GM12878 (cell line): ENCODE data around the gene TACC2. TPM values are rescaled to one million over a fixed set of nuclear protein-coding genes. Genes with fewer than 3 reads are reported as not detected.

Source experiments
- ATAC-seq: fragments of 200-7000 bp; cut with Tn5 transposase; 3 replicates; pipeline ENCODE4 v1.9.1; 2020; ENCODE audit warnings: mild to moderate bottlenecking, moderate library complexity
- BruUV-seq: library from RNA; stranded (reverse); fragments of 400-500 nt; replicated peaks from 2 replicates; lab custom pipeline; 2021; lab: Mats Ljungman, UMichigan
- CTCF ChIA-PET: fragments of 300-600 bp; sonication (Branson Sonifier 250); formaldehyde crosslinking; extraction: SDS; loops from one replicate; lab custom pipeline; 2021; ENCODE audit warnings: inconsistent platforms; lab: Yijun Ruan, JAX
- POLR2A ChIA-PET: fragments of 350-600 bp; formaldehyde crosslinking; extraction: SDS; loops from one replicate; lab custom pipeline; 2021; ENCODE audit warnings: inconsistent platforms; lab: Charles Lee
- RAD21 ChIA-PET: fragments of 300-600 bp; sonication (Branson Sonifier 250); formaldehyde crosslinking; loops from one replicate; lab custom pipeline; 2023; ENCODE audit warnings: antibody characterized with exemption; ENCODE audit not compliant: unreplicated experiment; lab: Charles Lee
- SMC1A ChIA-PET: fragments of 300-600 bp; sonication (Branson Sonifier 250); formaldehyde crosslinking; loops from one replicate; lab custom pipeline; 2023; ENCODE audit not compliant: unreplicated experiment, uncharacterized antibody; lab: Charles Lee
- DNase-seq: peaks from one replicate; pipeline ENCODE4 v3.0.0-alpha.2; 2011; ENCODE audit warnings: low read depth, low spot score
- FAIRE-seq: peaks from 3 replicates; lab custom pipeline; 2011; peaks lifted over from hg19 to GRCh38; lab: Jason Lieb, UNC
- H2AFZ ChIP-seq: 2 replicates; pipeline ENCODE4 v1.6.0; 2011; ENCODE audit warnings: low read depth, low read length, control low read depth; ENCODE audit not compliant: control insufficient read depth
- H3K27ac ChIP-seq: 2 replicates; pipeline ENCODE4 v1.5.1; 2011; ENCODE audit warnings: control low read depth; ENCODE audit not compliant: control insufficient read depth, insufficient read depth
- H3K27me3 ChIP-seq, 2 experiments: replicated peaks in 1 of 2; 2 replicates each; pipeline versions ENCODE4 v1.6.0 to v1.6.1; 2011; ENCODE audit warnings: low read length in 1 of 2; ENCODE audit not compliant: control insufficient read depth in 2 of 2, insufficient read depth in 2 of 2
- H3K36me3 ChIP-seq, 2 experiments: 2 replicates each; pipeline ENCODE4 v1.5.1; 2011; ENCODE audit warnings: low read length in 1 of 2; ENCODE audit not compliant: control insufficient read depth in 2 of 2, insufficient read depth in 2 of 2
- H3K4me1 ChIP-seq: 2 replicates; pipeline ENCODE4 v1.6.1; 2011; ENCODE audit warnings: mild to moderate bottlenecking, low read length, moderate library complexity, mixed read lengths; ENCODE audit not compliant: control insufficient read depth, insufficient read depth
- H3K4me2 ChIP-seq: 2 replicates; pipeline ENCODE4 v1.6.0; 2011; ENCODE audit warnings: control low read depth; ENCODE audit not compliant: control insufficient read depth, insufficient read depth
- H3K4me3 ChIP-seq: fragments of 200-600 bp; sonication (generic); 2 replicates; pipeline ENCODE4 v1.5.1; 2016
- H3K79me2 ChIP-seq: 2 replicates; pipeline ENCODE4 v1.6.0; 2011; ENCODE audit warnings: low read length; ENCODE audit not compliant: control insufficient read depth, insufficient read depth
- H3K9ac ChIP-seq: 2 replicates; pipeline ENCODE4 v1.8.0; 2011; ENCODE audit warnings: low read length, control low read depth, mixed read lengths; ENCODE audit not compliant: control insufficient read depth, insufficient read depth
- H3K9me3 ChIP-seq: replicated peaks from 3 replicates; pipeline ENCODE4 v1.5.1; 2011; ENCODE audit warnings: mild to moderate bottlenecking, low read length; ENCODE audit not compliant: control insufficient read depth, insufficient read depth
- H4K20me1 ChIP-seq: 2 replicates; pipeline ENCODE4 v1.6.0; 2011; ENCODE audit not compliant: control insufficient read depth, insufficient read depth
- BCL11A ChIP-seq: IDR thresholded peaks from 2 replicates; pipeline ENCODE4 v1.6.1; 2011; ENCODE audit warnings: low read depth, low read length
- BCLAF1 ChIP-seq: fragments of 450-650 bp; IDR thresholded peaks from 2 replicates; pipeline ENCODE4 v1.6.1; 2017; ENCODE audit warnings: antibody characterized with exemption, mild to moderate bottlenecking, moderate library complexity
- BRCA1 ChIP-seq: IDR thresholded peaks from 2 replicates; pipeline ENCODE4 v1.6.1; 2011; ENCODE audit warnings: low read depth, low read length, improper control_type of control experiment
- CHD4 ChIP-seq: fragments of 200-600 bp; sonication (generic); IDR thresholded peaks from 2 replicates; pipeline ENCODE4 v1.6.1; 2016; ENCODE audit warnings: mild to moderate bottlenecking
- CREM ChIP-seq: IDR thresholded peaks from 2 replicates; pipeline ENCODE4 v1.6.1; 2014; ENCODE audit warnings: antibody characterized with exemption, low read depth
- EGR1 ChIP-seq, 2 experiments: IDR thresholded peaks; 1 replicate in 1 of 2; 2 replicates in 1 of 2; pipeline ENCODE4 v1.6.1; 2011 to 2012; ENCODE audit warnings: low read depth in 2 of 2, low read length in 2 of 2, borderline replicate concordance in 1 of 2, mild to moderate bottlenecking in 1 of 2, moderate library complexity in 1 of 2
- ELK1 ChIP-seq: IDR thresholded peaks from 2 replicates; pipeline ENCODE4 v1.6.1; 2012; ENCODE audit warnings: low read depth, low read length, improper control_type of control experiment
- HDAC6 ChIP-seq: fragments of 200-600 bp; sonication (generic); IDR thresholded peaks from one replicate; pipeline ENCODE4 v1.8.0; 2017; ENCODE audit warnings: antibody characterized with exemption; ENCODE audit not compliant: unreplicated experiment
- IRF3 ChIP-seq: fragments of 450-650 bp; IDR thresholded peaks from 2 replicates; pipeline ENCODE4 v1.6.1; 2014; ENCODE audit warnings: mild to moderate bottlenecking
- LARP7 ChIP-seq: fragments of 450-650 bp; IDR thresholded peaks from 2 replicates; pipeline ENCODE4 v1.6.1; 2017; ENCODE audit warnings: mild to moderate bottlenecking
- MYC ChIP-seq: IDR thresholded peaks from 2 replicates; pipeline ENCODE4 v1.6.1; 2011; ENCODE audit warnings: mild to moderate bottlenecking, low read length, moderate library complexity, inconsistent platforms; ENCODE audit not compliant: insufficient read depth, insufficient replicate concordance, insufficient read length, severe bottlenecking
- NFYA ChIP-seq: IDR thresholded peaks from 2 replicates; pipeline ENCODE4 v1.6.1; 2011; ENCODE audit warnings: low read depth, mild to moderate bottlenecking, low read length, improper control_type of control experiment, borderline replicate concordance
- PAX8 ChIP-seq: fragments of 450-650 bp; IDR thresholded peaks from 2 replicates; pipeline ENCODE4 v1.6.1; 2017; ENCODE audit warnings: mild to moderate bottlenecking, moderate library complexity
- POLR2AphosphoS2 ChIP-seq: IDR thresholded peaks from 2 replicates; pipeline ENCODE4 v1.6.1; 2011; ENCODE audit warnings: low read depth, mild to moderate bottlenecking, low read length, improper control_type of control experiment, moderate library complexity
- POLR2AphosphoS5 ChIP-seq: IDR thresholded peaks from 2 replicates; pipeline ENCODE4 v1.6.1; 2011; ENCODE audit warnings: mild to moderate bottlenecking, low read length, inconsistent platforms
- SP1 ChIP-seq: IDR thresholded peaks from one replicate; pipeline ENCODE4 v1.6.1; 2011; ENCODE audit warnings: low read depth, low read length
- SUZ12 ChIP-seq: fragments of 200-600 bp; sonication (generic); IDR thresholded peaks from one replicate; pipeline ENCODE4 v1.6.1; 2018; ENCODE audit warnings: antibody characterized with exemption, mild to moderate bottlenecking; ENCODE audit not compliant: unreplicated experiment
- TBL1XR1 ChIP-seq: IDR thresholded peaks from 2 replicates; pipeline ENCODE4 v1.6.1; 2012; ENCODE audit warnings: low read depth, low read length, improper control_type of control experiment
- YY1 ChIP-seq: IDR thresholded peaks from 2 replicates; pipeline ENCODE4 v1.6.1; 2011; ENCODE audit warnings: low read depth, mild to moderate bottlenecking, low read length
- WGBS: methylation state at CpG from one replicate; pipeline ENCODE4 v1.1.6; 2016; ENCODE audit warnings: low lambda C conversion rate; ENCODE audit not compliant: insufficient replicate concordance, insufficient coverage; ENCODE audit errors: missing lambda C conversion rate; 5-methylcytosine and 5-hydroxymethylcytosine counted together
- in situ Hi-C: fragments of 300-500 bp; cut with MboI; formaldehyde crosslinking; loops from 9 replicates; pipeline ENCODE4 v1.14.3; 2018; ENCODE audit warnings: mixed read lengths
- intact Hi-C: fragments of 100-400 bp; cut with micrococcal nuclease; formaldehyde crosslinking; loops from one replicate; pipeline ENCODE4 v1.14.2; 2022; ENCODE audit not compliant: unreplicated experiment
- polyA plus RNA-seq, 11 experiments: library from polyadenylated mRNA; depleted of rRNA in 4 of 11; unstranded in 6 of 11; stranded (reverse) in 5 of 11; fragments of >200 nt; fragmentation: Nextera tagmentation in 4 of 11; fragmentation: Illumina TruSeq in 1 of 11; extraction: Ambion mirVana in 4 of 11; extraction: Trizol in 1 of 11; gene quantifications; 1 replicate in 1 of 11; 2 replicates in 10 of 11; pipeline versions ENCODE4 v1.2.1 to v1.2.3, GENCODE V29; 2011 to 2016; ENCODE audit warnings: inconsistent platforms in 2 of 11, missing spikeins in 2 of 11, low read depth in 1 of 11
- total RNA-seq, 4 experiments: library from RNA; depleted of rRNA in 3 of 4; stranded (reverse); fragments of >200 nt in 3 of 4; fragmentation: Illumina TruSeq in 1 of 4; extraction: Trizol in 1 of 4; gene quantifications; 2 replicates each; pipeline versions ENCODE4 v1.2.1 to v1.2.3, GENCODE V29; 2013 to 2021

The TACC2 gene
- total and polyA plus RNA-seq, 10 of the 15 experiments (the other 5 are each of a cell fraction or from before 2014, with no cell fraction given): 0.07 to 0.64 (median 0.13) TPM; not detected in 5

- CTCF ChIA-PET: interaction anchor here (1.2 kb wide), 1 partner anchor 11 kb away, joined by 3 read pairs; no protein-coding TSS in a partner anchor
- TF ChIP-seq POLR2AphosphoS2 (no peak), TBL1XR1 (no peak), MYC (no peak), CHD4 (no peak), ELK1 (no peak), BCLAF1 (no peak), POLR2AphosphoS5 (no peak), HDAC6 (no peak), BCL11A (no peak), EGR1 (IDR thresholded peaks at IDR 0.05; ENCODE audit: borderline replicate concordance in 1 of 2, low read depth in 2 of 2, low read length in 2 of 2) (no peak), SP1 (no peak), LARP7 (no peak), CREM (no peak), NFYA (no peak), SUZ12 (no peak), YY1 (no peak), IRF3 (no peak), BRCA1 (no peak), PAX8 (no peak)
- TF ChIP-seq, all 136 proteins: peak for 0
- H3K79me2 ChIP-seq: no peaks in the 10 kb centered on the region
- DNase-seq (no peak), ATAC-seq (no peak), FAIRE-seq (no peak)
- ChIA-PET RAD21 (no interaction called here), POLR2A (no interaction called here), SMC1A (no interaction called here)
- no TSS peak for BruUV-seq
- WGBS: 25% methylated on average over 3 of the region's 3 CpGs
- no peak overlapping the region for H3K4me3 ChIP-seq
- H3K9ac ChIP-seq: no peak overlapping the region
- H3K4me2 ChIP-seq: no peak overlapping the region
- H3K27ac ChIP-seq: no peak overlapping the region
- no peaks in the 10 kb centered on the region for H4K20me1 ChIP-seq
- no peak overlapping the region for H2AFZ ChIP-seq
- H3K9me3 ChIP-seq: no peaks in the 10 kb centered on the region
- in situ Hi-C loops (no loop called here), intact Hi-C loops (no loop called here)
- H3K4me1 ChIP-seq: no peaks in the 10 kb centered on the region
- no peaks in the 10 kb centered on the region; a peak in 1 of 4 replicates for H3K27me3 ChIP-seq
- H3K36me3 ChIP-seq: no peaks in the 10 kb centered on the region
Measured at GRCh38 chr10:122257041-122257440, 268.1 kb downstream of the TACC2 start.
